Osteoblast (primary cell): ENCODE measurements around the gene STK32B. TPM values are rescaled to one million over a fixed set of nuclear protein-coding genes. Genes with fewer than 3 reads are reported as not detected.

Experiments
- DNase-seq: peaks from one replicate; pipeline ENCODE4 v3.0.0; 2011; ENCODE audit warnings: low spot score, mixed read lengths; ENCODE audit not compliant: insufficient read length; ENCODE audit errors: missing footprints
- H2AFZ ChIP-seq: 2 replicates; pipeline ENCODE4 v1.6.0; 2011; ENCODE audit warnings: mild to moderate bottlenecking, low read length
- H3K27ac ChIP-seq: 2 replicates; pipeline ENCODE4 v1.5.1; 2011; ENCODE audit warnings: mild to moderate bottlenecking, low read depth, low read length, moderate library complexity
- H3K27me3 ChIP-seq: 2 replicates; pipeline ENCODE4 v1.6.0; 2012; ENCODE audit warnings: mild to moderate bottlenecking, control low read depth, inconsistent platforms, low read length, moderate library complexity; ENCODE audit not compliant: insufficient read depth
- H3K36me3 ChIP-seq: 2 replicates; pipeline ENCODE4 v1.5.1; 2011; ENCODE audit warnings: mild to moderate bottlenecking, low read length, control low read depth, moderate library complexity; ENCODE audit not compliant: insufficient read depth
- H3K4me1 ChIP-seq: 2 replicates; pipeline ENCODE4 v1.5.1; 2011; ENCODE audit warnings: mild to moderate bottlenecking, low read length, control low read depth, moderate library complexity; ENCODE audit not compliant: insufficient read depth
- H3K4me2 ChIP-seq: 2 replicates; pipeline ENCODE4 v1.6.0; 2011; ENCODE audit warnings: mild to moderate bottlenecking, low read length; ENCODE audit not compliant: insufficient read depth
- H3K4me3 ChIP-seq: fragments of 200-600 bp; sonication (generic); 3 replicates; pipeline ENCODE4 v1.5.1; 2012; ENCODE audit warnings: mild to moderate bottlenecking, low read length, inconsistent platforms; ENCODE audit not compliant: insufficient read depth
- H3K79me2 ChIP-seq: 2 replicates; pipeline ENCODE4 v1.6.0; 2012; ENCODE audit warnings: mild to moderate bottlenecking, low read length, control low read depth, inconsistent platforms; ENCODE audit not compliant: insufficient read depth
- H3K9me3 ChIP-seq: 2 replicates; pipeline ENCODE4 v1.5.1; 2011; ENCODE audit warnings: low read depth, low read length, control low read depth
- H4K20me1 ChIP-seq: 2 replicates; pipeline ENCODE4 v1.6.0; 2012; ENCODE audit warnings: mild to moderate bottlenecking, low read length, control low read depth; ENCODE audit not compliant: insufficient read depth
- CTCF ChIP-seq: IDR thresholded peaks from 2 replicates; pipeline ENCODE4 v1.5.1; 2011; ENCODE audit warnings: mild to moderate bottlenecking, low read depth, low read length, moderate library complexity; ENCODE audit errors: extremely low read depth
- total RNA-seq: library from RNA; depleted of rRNA; stranded (reverse); fragments of >200 nt; gene quantifications from 2 replicates; pipeline ENCODE4 v1.2.3, GENCODE V29; 2012

The STK32B gene
- total RNA-seq, 1 donor = 1.1 TPM

GRCh38 chr4:5211282-5211839 lies 160.1 kb downstream of the STK32B start:
- Histone ChIP-seq H3K27me3 (no peaks in the 10 kb centered on the region), H3K27ac (no peak overlapping the region), H3K4me2 (no peak overlapping the region), H3K79me2 (no peaks in the 10 kb centered on the region), H3K36me3 (no peaks in the 10 kb centered on the region), H2AFZ (no peak overlapping the region), H4K20me1 (no peaks in the 10 kb centered on the region), H3K4me3 (no peak overlapping the region), H3K4me1 (peaks cover 5% of the 10 kb centered on the region), H3K9me3 (no peaks in the 10 kb centered on the region)
- DNase-seq = no peak
- no peak for TF ChIP-seq CTCF

GRCh38 chr4:5212255-5213013 lies 161.2 kb downstream of the STK32B start:
- H3K27ac ChIP-seq = no peak overlapping the region
- no peaks in the 10 kb centered on the region for H3K79me2 ChIP-seq
- H3K27me3 ChIP-seq = no peaks in the 10 kb centered on the region
- no peaks in the 10 kb centered on the region for H3K9me3 ChIP-seq
- no peaks in the 10 kb centered on the region for H4K20me1 ChIP-seq
- no peaks in the 10 kb centered on the region for H3K36me3 ChIP-seq
- DNase-seq = no peak
- no peak overlapping the region for H2AFZ ChIP-seq
- no peaks in the 10 kb centered on the region for H3K4me1 ChIP-seq
- no peak overlapping the region for H3K4me3 ChIP-seq
- no peak overlapping the region for H3K4me2 ChIP-seq
- TF ChIP-seq CTCF = no peak

GRCh38 chr4:5213087-5213595 lies 161.9 kb downstream of the STK32B start:
- H3K36me3 ChIP-seq = no peaks in the 10 kb centered on the region
- H3K4me2 ChIP-seq = no peak overlapping the region
- TF ChIP-seq CTCF = no peak
- no peaks in the 10 kb centered on the region for H3K4me1 ChIP-seq
- no peaks in the 10 kb centered on the region for H3K9me3 ChIP-seq
- H4K20me1 ChIP-seq = no peaks in the 10 kb centered on the region
- no peak overlapping the region for H3K27ac ChIP-seq
- no peak overlapping the region for H2AFZ ChIP-seq
- DNase-seq = no peak
- H3K79me2 ChIP-seq = no peaks in the 10 kb centered on the region
- H3K4me3 ChIP-seq = no peak overlapping the region
- H3K27me3 ChIP-seq = no peaks in the 10 kb centered on the region

- H4K20me1 ChIP-seq = no peaks in the 10 kb centered on the region
- no peaks in the 10 kb centered on the region for H3K36me3 ChIP-seq
- no peak overlapping the region for H2AFZ ChIP-seq
- H3K9me3 ChIP-seq = no peaks in the 10 kb centered on the region
- no peak for TF ChIP-seq CTCF
- no peaks in the 10 kb centered on the region for H3K27me3 ChIP-seq
- no peaks in the 10 kb centered on the region for H3K79me2 ChIP-seq
- H3K27ac ChIP-seq = no peak overlapping the region
- H3K4me2 ChIP-seq = no peak overlapping the region
- no peak for DNase-seq
- H3K4me1 ChIP-seq = no peaks in the 10 kb centered on the region
- H3K4me3 ChIP-seq = no peak overlapping the region
Observed at GRCh38 chr4:5215321-5215720, 164.0 kb downstream of the STK32B start.
